Esophagus squamous epithelium (tissue), 4 donors: ENCODE measurements around the gene PPP2R3C.

Source experiments
- CTCF ChIP-seq, 6 experiments: fragments of 450-650 bp in 4 of 6; fragments of 200-600 bp in 2 of 6; sonication (generic) in 2 of 6; IDR thresholded peaks; one replicate each; pipeline ENCODE4 v1.5.1; 2016 to 2019; ENCODE audit warnings: antibody characterized with exemption in 6 of 6, mild to moderate bottlenecking in 4 of 6, moderate library complexity in 4 of 6
- POLR2A ChIP-seq, 4 donors: fragments of 450-650 bp; IDR thresholded peaks; one replicate each; pipeline ENCODE4 v1.6.1; 2017; ENCODE audit warnings: antibody characterized with exemption in 4 of 4, mild to moderate bottlenecking in 4 of 4, moderate library complexity in 3 of 4

DNA sequence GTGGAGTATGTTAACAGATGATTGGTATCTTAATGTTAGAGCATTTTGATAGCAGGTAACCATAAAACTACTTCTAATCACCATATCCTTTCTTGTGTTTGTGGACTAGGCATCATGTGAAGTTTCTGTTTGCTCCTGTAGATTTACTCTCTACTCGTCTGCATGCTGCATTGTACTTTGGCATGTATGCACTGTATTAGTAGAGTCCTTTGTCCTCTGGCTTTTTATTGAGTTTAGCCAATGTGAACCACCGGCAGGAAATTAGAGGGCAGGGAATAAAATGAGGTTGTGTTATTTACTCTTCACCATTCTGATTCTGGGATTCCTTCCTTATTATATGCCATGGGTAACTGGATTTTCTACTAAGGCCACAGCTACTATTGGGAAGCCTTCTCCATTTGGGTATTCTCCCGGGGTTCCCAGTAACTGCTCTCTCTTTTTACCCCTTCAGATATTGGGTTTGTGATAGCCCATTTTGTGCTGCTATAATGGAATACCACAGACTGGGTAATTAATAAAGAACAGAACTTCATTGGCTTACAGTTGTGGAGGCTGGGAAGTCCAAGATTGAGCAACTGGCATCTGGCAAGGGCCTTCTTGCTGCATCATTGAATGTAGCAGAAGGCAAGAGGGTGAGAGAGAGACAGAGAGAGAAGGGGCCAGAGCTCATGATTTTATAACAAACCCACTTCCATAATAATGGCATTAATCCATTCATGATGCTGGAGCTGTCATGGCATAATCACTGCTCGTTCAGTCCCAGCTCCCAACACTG, 53.4 kb downstream of the PPP2R3C start:
- no peak for TF ChIP-seq CTCF (IDR thresholded peaks at IDR 0.05)
- no peak for TF ChIP-seq POLR2A (IDR thresholded peaks at IDR 0.05)
